Mucosa of gallbladder (tissue), 1 donor: Measurements from ENCODE around the gene DCAF10. TPM values are rescaled to one million over a fixed set of nuclear protein-coding genes. Genes with fewer than 3 reads are reported as not detected.
"Not testable (repeated sequence)": the region's sequence is repeated elsewhere in the genome, so short reads cannot be mapped to it uniquely, and the experiment has no call there.

Experiments used
- DNase-seq: peaks from one replicate; pipeline ENCODE4 v3.0.0-alpha.2; 2020; ENCODE audit warnings: low spot score
- total RNA-seq: library from RNA; stranded (reverse); gene quantifications from one replicate; pipeline ENCODE4 v1.2.1, GENCODE V29; 2021
- donor health status: DM: no; HTN: no; CAD: no.

Gene DCAF10
- total RNA-seq, 1 donor from 2014 or later = 27.7 TPM

DNA sequence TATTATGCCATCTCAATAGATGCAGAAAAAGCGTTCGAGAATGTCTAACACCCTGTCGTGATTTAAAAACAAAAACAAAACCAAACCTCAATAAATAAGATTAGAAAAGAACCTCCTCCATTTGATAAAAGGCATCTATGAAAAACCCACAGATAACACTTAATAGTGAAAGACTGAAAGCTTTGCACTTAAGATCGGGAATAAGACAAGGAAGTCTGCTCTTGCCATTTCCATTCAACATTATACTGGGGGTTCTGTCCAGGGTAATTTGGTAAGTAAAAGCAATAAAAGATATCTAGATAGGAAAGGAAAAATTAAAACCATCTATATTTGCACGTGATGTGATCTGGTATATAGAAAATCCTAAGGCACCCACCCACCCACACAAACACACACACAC is 8.5 kb upstream of the DCAF10 start:
- DNase-seq = no peak

- DNase-seq = no peak
Observed at GRCh38 chr9:37796232-37796631, 4.4 kb upstream of the DCAF10 start.

GRCh38 chr9:37798677-37799076 is 1.9 kb upstream of the DCAF10 start:
- DNase-seq = no peak

GRCh38 chr9:37801287-37801850 is 772 bp downstream of the DCAF10 start:
- DNase-seq = no peak

GRCh38 chr9:37801959-37802711 is 1.5 kb downstream of the DCAF10 start:
- no peak for DNase-seq

DNA sequence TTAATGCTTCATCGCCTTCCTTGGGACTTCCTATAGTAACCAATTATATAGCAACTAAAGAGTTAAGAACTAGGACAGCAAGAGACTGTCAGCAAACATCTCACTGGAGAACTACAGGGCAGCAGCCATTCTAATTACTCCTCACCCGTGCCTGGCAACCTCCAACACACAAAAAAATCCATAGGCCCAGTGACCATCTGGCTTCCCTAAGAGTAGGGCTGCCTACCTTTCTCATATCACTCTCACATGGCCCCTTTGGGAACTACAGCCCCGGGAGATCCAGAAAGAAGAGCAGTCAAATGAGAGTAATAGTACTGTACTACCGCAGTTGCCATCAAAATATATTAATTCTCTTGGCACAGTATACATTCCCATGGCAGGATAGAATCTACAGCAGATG is 5.7 kb downstream of the DCAF10 start:
- DNase-seq = no peak

DNA sequence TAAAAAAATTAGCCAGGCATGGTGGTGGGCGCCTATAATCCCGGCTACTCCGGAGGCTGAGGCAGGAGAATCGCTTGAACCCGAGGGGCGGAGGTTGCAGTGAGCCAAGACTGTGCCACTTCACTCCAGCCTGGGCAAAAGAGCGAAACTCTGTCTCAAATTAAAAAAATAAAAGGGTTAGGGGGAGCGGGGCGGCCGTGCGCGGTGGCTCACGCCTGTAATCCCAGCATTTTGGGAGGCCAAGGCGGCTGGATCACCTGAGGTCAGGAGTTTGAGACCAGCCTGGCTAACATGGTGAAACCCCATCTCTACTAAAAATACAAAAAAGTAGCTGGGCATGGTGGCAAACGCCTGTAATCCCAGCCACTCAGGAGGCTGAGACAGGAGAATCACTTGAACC is 9.1 kb downstream of the DCAF10 start:
- DNase-seq = not testable (repeated sequence)

GRCh38 chr9:37811906-37812476 is 11.4 kb downstream of the DCAF10 start:
- DNase-seq = no peak

DNA sequence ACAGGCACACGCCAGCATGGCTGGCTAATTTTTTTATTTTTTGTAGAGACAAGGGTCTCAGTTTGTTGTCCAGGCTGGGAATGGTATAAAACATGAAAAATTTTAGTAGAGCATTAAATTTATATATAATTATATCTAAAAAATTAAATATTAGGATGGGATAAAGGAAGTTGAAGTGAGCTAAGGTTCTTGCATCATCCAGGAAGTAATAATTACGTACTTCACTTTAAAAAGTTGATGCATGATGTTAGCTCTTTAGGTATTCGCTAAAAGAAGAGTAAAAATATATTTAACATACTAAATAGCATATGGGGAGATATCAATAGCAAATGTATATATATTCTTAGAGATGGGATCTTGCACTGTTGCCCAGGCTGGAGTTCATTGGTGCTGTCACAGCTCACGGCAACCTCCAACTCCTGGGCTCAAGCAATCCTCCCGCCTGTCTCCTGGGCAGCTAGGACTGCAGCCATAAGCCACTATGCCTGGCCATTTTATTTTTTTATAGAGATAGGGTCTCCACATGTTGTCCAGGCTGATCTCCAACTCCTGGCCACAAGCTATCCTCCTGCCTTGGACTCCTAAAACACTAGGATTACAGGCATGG is 12.3 kb downstream of the DCAF10 start:
- DNase-seq = no peak

DNA sequence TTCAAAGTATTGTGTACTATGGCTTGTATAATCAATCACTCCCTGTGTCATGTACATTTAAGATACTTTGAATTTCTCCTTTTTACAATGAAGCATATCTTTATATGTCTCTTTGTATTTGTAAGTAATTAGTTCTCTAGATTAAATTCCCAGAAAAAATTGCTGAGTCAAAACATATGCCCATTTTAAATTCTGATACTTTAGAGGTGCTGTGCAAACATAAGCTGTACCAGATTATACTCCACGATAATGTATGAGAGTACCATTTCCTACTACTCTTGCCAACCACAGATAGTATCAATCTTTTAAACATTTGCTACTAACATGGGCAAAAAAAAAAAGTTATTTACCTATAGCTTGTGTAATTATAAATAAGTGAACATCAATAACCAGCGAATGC is 18.3 kb downstream of the DCAF10 start:
- no peak for DNase-seq

GRCh38 chr9:37820142-37820541 is 19.5 kb downstream of the DCAF10 start:
- DNase-seq = no peak

GRCh38 chr9:37825174-37825573 is 24.6 kb downstream of the DCAF10 start:
- not testable (repeated sequence) for DNase-seq

DNA sequence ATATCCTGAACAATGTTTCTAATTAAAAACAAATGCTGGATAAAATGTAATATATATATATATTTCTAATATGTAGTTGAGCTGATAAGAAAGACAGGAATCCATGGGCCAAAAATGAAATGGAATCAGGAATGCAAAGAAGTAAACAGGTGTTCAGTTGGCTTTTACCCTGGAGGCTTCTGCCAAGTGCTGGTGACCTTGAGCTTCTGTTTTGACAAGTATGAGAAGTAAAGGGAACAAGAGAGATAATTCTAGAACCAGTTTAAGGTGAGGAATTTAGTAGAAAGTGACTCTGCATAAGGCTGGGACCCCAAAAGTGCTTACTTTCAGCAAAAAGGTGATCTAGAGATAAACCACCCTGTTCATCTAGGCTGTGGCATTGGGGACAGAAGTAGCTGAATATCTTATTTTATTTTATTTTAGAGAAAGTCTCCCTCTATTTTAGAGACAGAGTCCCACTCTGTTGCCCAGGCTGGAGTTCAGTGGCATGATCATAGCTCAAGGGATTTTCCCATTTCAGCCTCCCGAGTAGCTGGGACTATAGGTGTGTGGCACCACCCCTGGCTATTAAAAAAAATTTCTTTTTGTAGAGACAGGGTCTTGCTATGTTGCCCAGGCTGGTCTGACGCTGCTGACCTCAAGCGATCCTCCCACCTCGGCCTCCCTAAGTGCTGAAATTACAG is 27.0 kb downstream of the DCAF10 start:
- DNase-seq = no peak

DNA sequence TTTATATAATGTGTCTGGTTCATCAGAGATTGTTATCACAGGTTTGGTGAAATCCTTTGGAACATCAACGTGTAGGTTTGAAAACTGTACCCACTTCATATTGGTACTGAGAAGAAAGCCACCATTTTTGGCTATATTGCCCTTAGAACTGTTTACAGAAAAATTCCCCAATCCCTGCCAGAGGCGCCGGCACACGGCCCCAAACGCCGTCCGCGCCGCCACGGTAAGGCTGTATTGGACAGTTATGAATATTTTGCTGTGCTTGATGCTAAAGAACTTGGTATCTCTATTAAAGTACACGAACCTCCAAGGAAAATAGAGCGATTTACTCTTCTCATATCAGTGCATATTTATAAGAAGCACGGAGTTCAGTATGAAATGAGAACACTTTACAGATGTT is 35.2 kb downstream of the DCAF10 start:
- DNase-seq = no peak

GRCh38 chr9:37836386-37836785 is 35.8 kb downstream of the DCAF10 start:
- DNase-seq = no peak

- DNase-seq = no peak
Observed at GRCh38 chr9:37839496-37840461, 39.2 kb downstream of the DCAF10 start.

DNA sequence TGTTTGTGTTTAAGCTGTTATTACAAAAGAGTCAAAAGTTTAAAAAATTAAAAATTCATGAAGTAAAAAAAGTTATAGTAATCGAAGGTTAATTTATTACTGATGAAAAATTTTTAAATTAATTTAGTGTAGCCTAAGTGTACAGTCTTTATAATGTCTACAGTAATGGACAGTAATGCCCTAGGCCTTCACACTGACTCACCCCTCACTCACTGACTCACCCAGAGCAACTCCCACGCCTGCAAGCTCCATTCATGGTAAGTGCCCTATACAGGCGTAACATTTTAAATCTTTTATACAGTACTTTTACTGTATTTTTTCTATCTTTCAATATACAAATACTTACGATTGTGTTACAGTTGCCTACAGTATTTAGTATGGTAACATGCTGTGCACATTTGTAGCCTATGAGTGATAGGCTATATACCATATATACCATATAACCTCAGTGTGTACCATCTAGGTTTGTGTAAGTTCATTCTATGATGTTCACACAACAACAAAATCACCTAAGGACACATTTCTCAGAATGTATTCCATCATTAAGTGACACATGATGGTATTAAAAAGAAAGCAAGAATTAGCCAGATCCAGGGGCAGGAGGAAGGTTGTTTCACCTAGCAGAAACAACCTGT is 40.1 kb downstream of the DCAF10 start:
- no peak for DNase-seq

DNA sequence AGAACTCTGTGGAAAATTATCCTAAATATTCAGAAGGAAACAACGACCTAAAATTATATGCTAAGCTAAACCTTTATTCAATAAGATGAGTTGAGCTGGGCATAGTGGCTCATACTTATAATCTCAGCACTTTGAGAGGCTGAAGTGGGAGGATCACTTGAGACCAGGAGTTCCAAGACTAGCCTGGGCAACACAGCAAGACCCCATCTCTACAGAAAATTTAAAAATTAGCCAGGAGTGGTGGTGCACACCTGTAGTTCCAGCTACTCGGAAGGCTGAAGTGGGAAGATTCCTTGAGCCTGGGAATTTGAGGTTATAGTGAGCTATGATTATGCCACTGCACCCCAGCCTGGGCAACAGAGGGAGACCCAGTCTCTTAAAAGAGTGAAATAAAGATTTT is 51.6 kb downstream of the DCAF10 start:
- DNase-seq = no peak

GRCh38 chr9:37856551-37856950 is 56.0 kb downstream of the DCAF10 start:
- no peak for DNase-seq

GRCh38 chr9:37859043-37859442 is 58.4 kb downstream of the DCAF10 start:
- DNase-seq = no peak

DNA sequence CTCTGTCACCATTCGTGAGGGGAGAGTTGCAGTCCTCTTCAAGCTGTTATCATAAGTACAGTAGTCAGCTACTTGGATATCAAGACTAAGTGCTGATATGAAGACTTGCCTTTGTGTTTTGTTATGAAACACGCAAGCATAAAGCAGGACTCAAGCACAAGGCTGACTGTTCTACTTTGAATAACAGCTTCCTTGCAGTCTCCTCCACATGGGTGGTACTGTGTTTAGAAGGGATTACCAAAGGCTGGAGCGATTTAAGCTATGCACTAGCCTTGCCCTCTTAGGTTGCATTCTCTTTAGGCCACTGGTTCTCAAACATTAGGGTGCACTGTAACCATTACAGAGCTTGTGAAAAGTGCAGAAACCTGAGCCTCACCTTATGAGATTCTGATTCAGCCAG is 61.9 kb downstream of the DCAF10 start:
- DNase-seq = no peak
